GM21723 (cell line): ENCODE results near the gene PPFIA4.

Source experiments
- ATAC-seq: cut with Tn5 transposase; IDR thresholded peaks from one replicate; pipeline ENCODE4 v1.9.1; 2021; ENCODE audit warnings: mild to moderate bottlenecking, moderate library complexity; ENCODE audit not compliant: unreplicated experiment

Gene PPFIA4

DNA sequence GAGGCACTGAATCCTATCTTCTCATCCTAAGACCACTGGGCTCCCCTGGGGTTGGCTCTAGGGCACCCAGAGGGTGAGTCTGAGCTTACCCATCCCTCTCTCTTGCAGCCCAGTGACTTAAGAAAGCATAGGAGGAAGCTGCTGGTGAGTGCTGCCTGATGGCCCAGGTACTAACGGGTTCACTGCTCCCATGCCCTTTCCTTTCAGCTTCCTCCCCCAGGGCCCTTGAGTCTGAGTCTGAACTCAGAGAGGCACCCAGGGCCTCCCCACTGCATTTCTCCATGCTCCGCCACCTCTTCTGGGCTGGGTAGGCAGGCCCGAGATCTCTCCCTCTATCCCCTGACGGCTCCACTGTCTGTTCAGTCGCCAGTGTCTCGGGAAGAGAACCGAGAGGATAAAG, 29.7 kb downstream of the PPFIA4 start:
- no peak for ATAC-seq

DNA sequence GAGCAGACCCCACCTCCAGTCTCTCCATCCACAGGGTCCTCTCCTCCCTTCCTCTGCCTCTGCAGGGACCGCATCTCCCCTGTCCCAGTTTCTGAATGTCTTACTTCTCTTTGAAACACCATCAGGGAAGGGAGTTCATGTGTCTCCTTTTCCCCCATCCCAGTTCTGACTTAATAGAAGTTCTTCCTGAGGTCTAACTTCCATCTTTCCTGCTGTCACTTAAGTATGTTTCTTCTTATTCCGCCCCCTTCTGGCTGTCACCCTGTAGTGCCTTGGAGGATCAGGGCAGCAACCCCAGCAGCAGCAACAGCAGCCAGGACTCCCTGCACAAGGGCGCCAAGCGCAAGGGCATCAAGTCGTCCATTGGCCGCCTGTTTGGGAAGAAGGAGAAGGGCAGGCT, 30.2 kb downstream of the PPFIA4 start:
- ATAC-seq, result no peak

DNA sequence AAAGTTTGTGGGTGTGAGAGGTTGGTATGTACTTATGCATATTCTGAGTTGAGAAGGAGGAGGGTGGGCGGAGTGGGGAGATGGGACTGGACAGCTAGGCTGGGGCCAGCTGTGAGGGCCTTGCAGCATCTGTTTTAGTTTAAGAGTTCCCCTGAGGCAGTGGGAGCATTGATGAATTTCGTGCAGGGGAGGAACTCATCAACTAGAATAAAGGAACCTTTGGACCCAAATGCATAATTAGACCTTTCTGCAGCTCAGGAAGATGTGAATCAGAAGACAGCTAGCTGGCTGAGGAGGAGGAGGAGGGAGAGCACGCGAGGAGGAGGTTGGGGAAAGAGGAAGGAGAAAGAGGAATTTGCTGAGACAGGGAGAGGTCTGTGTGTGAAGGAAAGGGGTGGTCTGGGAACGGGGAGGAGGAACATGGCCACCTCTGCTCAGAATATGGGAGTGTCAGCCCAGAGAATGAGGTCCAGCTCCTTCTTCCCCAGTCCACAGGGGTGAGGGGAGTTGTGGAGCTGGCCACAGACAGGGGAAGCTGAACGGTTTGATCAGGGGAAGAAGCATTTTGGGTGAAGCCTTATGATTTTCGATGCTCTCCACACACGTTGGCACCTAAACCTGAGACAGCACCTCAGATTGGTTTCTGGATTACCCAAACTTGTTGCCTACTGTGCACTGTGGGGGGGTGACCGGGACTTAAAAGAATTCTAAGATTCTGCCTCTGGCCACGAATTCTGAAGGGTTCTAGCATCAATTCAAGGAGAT, 31.8 kb downstream of the PPFIA4 start:
- no peak for ATAC-seq

DNA sequence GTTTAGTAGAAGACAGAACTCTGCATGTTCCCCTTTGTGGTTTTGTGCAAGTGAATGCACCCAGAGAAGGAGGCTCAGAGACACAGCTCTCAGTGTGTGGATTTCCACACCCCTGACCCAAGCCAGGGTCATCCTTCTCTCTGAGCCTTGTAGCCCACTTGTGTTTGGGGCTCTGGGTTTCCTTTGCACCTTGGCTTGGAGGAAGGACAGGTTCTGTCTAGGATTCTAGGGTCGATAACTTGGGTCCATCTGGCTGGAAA, 32.3 kb downstream of the PPFIA4 start:
- no peak for ATAC-seq

DNA sequence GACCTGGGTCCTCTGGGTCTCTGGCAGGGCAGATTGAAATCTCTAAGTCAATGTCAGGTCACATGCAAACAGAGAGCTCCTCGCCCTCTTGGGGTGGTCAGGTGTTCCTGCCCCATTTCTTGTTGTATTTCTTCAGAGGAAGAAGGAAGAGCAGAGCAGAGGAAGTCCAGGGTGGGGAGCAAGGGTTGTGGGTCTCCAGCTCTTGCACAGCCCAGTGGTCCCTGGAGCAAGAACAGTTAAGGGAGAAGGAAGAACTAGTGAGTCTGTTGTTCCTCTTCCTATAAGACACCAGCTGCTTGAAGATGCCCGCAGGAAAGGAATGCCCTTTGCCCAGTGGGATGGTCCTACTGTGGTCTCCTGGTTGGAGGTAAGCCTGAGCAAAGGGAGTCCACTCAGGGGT, 33.2 kb downstream of the PPFIA4 start:
- no peak for ATAC-seq

DNA sequence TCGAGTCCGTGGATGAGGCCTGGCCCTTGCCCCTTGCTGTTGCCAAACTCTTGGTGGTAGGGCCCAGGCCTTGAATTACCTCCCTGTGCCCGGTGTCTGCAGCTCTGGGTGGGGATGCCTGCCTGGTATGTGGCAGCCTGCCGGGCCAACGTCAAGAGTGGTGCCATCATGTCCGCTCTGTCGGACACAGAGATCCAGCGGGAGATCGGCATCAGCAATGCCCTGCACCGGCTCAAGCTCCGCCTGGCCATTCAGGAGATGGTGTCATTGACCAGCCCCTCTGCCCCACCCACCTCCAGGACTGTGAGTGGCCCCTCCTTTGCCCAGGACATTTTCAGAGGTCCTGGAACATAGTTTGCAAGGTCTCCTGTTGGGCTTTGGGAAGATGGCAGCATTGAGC, 33.8 kb downstream of the PPFIA4 start:
- no peak for ATAC-seq

DNA sequence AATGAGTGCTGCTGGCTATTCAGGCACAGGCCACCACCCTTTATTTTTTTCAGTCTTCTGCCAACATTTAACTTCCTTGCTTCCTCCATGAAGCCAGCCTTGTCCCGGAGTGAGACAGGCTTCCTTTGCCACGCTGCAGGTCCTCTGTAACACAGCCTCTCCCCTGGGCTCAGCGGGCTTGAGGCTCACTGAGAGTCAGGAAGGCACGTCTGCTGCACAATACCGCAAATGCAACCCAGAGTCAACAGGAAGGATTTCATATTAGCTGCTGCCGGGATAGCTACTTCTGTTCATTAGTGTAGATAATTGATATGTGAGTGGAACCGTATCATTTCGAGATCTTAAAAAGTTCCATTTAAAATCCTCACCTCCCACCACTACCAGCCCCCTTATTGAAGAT, 37.0 kb downstream of the PPFIA4 start:
- ATAC-seq, result no peak

DNA sequence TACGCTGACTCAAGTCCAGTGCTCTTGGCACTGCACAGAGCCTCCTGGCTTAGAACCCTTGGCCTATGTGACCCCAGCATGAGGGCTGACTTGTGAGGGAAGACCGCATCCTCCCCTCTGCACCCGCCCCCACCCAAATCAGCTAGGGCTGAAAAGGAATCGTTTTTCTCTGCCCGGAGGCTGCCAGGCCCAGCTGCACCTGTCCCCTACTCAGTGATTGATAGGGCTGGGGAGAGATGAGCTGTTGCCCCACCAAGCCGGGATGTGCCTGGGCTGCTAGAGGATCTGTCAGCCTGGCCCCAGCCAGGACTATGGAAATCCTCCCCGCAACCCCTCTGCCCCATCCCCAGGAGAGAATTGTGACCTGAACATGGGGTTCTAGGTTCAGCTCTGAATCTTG, 38.9 kb downstream of the PPFIA4 start:
- ATAC-seq, result no peak

DNA sequence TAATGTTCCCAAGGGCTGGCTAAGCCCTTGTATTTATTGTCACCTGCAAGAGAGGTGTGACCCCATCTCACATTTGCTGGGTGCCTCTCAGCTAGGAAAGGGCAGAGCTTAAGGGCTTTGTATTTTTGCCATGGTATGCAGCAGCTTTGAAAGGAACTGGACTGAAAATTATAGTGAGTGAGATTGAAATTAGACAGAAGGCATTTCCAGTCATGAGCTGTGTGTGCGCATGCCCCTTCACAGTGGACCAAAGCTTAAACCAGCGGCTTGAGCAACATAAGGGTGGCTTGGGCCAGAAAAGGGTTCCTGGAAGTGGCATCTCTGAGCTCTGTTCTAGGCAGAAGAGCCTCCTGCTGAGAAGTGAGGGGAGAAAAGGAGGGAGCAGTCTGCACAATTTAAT, 39.7 kb downstream of the PPFIA4 start:
- no peak for ATAC-seq

DNA sequence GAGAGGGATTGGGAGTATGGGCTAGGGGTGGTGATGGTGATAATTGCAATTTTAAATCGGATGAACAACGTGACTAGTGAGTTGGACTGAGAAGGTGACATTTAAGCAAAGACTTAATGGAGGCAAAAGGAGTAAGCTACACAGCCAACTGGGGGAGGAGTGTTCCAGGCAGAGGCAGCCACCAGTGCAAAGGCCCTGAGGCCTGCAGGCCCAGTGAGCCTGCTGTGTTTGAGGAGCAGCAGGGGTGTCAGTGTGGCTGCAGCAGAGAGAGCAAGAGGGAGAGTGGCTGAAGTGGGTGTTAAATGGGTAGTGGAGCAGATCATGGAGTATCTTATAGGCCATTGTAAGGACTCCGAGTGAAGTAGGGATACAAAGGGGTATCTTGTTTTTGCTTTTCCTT, 40.7 kb downstream of the PPFIA4 start:
- ATAC-seq, result no peak

DNA sequence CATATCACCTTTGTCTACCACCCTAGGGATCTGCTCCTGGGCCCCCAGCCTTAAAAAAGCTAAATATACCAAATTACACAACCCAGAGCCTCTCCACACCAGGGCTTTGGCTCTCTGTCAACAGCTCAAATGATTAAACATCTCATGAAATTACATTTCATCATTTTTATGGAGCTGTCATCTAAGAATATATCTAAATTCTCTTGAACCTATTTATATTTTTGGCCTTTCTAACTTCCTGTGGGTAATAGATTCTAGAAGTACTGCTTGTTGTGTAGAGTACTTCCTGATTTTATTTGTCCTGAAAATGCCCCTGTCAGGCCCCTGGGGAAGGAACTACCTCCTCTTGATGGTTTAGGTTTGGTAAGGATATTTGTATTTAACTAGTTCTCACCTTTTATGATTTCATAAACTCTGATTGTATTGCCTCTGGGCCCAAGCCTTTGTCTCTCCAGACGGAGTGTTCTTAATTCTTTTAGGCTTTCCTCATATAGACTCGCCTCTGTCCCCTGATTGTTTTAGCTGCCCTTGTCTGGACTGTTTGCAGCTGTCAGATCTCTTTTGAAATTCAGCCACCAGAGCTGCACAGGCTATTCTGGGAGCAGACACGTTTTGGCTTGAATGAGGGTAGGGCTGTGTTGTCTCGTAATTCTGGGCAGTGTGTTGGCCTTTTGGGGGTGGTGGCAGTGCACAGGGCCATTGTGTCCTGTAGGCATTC, 42.9 kb downstream of the PPFIA4 start:
- ATAC-seq, result no peak

DNA sequence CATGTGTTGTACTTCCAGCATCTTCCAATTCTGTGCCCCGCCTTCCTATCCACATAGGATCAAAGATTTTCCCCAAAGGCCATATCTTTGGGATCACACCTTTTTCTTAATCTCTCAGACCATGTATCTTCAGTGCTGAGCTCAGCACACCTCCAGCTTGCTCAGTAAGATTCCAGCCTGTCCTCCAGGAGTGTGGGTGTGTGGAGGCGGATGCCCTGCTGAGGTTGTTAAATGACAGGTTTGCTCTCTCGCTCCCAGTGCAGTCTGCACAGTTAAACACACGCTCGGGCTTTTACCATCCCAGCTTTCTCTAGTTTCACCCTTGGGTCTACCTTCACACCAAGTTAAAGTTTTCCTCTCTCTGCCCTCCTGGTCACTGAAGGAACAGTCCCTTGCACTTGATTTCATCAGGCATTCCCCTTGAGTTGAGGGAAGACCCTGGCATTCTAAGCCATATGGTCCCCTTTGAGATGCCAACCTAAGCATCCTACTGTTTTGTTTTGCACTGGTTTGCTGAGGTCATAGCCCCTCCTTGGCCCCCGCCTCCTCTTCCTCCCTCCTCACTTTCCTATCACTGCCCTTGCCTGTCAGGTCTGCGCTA, 45.8 kb downstream of the PPFIA4 start:
- no peak for ATAC-seq

DNA sequence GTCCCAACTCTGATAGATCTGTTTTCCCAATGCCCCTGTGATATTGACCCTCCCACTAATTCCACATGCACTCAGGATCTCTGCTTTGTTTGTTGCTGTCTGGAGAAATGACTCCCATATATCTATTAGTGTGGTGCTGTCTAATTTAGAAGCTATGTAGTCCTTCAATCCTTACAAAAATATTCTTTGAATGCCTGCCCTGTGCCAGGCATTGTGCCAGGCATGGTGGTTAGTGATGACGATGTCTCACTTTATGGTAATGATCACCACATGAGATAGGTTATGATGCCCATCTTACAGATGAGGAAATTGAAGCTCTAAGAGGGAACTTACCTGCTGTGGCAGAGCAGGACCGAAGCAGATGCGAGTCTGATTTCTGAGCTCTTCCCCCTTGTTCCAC, 46.6 kb downstream of the PPFIA4 start:
- no peak for ATAC-seq

DNA sequence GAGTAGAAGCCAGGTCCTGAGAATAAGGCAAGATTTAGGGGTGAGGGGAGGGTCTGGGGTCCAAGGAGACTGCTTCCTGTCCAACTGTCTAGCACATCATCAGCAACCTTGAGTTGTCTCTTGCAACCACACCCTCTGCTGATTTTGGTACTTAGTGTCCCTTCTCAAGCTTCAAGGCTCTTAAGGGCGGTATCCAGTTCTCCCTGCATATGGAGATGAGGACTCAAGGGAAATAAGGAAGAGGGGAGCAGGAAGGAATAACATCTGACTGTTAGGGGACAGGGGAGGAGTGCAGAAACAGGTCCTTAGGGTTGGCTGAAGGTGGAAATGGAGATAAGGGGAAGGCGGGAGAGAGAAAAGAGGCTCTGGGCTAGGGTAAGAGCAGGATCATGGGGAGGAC, 47.2 kb downstream of the PPFIA4 start:
- ATAC-seq, result no peak

DNA sequence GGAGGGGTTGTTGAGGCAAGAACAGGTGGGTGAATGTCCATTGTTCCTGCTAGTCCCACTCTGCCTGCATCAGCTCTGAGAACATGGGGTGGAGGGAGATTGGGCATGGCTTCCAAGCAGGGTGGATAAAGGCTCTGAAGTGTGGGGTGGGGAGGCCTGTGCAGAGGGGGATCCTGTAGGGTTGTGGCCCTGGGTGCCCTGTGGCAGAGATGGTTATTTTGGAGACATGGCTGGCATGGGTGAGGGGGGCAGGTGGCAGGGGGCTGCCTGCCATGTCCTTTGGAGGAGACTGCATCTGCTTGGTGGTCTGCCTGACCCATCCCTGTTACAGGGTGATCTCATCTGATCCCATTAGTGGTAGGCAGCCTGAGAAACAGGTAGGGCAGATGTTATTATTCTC, 48.3 kb downstream of the PPFIA4 start:
- no peak for ATAC-seq

DNA sequence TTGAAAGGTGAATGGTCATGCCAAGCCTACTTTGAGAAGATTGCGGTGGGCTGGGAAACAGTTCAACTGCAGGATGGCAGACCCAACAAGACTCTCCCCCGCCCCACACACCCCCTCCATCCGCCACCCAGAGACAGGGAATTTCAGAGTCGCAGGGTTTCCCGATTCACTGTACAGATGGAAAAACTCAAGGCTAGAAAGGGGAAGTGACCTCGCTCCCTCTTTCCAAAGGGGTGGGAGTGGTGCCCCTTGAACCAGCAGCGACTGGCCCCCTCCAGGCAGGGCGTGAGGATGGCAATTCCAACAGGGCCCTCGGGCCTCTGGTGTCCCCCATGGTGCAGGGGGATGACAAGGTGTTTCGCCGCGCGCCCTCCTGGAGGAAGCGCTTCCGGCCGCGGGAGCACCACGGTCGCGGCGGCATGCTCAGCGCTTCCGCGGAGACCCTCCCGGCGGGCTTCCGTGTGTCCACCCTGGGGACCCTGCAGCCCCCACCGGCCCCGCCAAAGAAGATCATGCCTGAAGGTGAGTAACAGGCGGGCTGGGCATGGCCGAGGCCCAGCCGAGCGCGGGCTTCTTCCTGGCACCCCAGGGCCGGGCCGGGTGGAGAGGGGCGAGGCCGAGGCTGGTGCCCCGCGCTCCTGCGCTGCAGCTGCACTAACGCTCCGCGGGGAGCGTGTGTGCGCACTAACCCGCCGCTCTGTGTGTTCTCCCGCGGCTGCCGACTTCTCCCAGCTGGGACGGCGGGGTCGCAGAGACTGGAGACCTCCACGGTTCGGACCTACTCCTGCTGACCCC, 49.1 kb downstream of the PPFIA4 start:
- no peak for ATAC-seq

DNA sequence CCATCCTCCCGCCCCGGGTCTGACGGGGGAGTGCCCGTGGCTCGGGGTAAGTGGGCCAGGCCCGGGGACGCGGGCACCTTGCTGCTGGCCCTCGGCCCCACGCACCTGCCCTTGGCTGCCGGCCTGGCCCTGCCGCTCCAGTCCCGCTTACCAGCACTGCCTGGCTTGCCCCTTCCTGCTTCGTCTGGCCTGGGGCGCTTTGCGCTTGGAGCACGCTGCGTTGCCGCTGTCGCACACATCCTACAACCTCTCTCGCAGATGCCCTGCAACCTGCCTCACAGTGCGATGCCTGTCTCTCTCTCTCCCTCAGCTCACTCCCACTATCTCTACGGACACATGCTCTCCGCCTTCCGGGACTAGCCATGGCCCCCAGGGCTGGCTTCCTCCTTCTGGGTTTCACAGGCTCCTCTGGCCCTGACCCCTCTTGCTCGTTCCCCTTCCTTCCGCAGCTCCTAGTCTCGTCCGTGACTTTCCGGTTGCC, 49.8 kb downstream of the PPFIA4 start:
- no peak for ATAC-seq

DNA sequence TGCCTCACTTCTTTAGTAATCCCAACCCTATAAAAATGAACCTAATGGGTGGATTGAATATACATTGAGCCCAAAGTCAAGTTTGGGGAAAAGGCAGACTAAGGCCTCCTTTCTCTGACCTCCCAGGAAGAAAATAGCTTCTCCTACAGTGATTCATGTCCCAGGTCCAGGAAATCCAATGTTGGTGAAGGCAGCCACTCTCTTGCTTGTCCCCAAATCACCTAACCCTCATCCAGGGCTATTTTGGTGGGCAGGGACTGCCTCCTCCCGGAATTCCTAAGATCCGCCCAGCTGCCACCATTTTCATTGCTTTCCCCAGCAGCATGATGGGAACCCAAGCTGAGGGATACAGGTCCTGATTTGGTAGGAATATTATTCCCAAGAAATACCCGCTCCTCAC, 51.1 kb downstream of the PPFIA4 start:
- no peak for ATAC-seq

DNA sequence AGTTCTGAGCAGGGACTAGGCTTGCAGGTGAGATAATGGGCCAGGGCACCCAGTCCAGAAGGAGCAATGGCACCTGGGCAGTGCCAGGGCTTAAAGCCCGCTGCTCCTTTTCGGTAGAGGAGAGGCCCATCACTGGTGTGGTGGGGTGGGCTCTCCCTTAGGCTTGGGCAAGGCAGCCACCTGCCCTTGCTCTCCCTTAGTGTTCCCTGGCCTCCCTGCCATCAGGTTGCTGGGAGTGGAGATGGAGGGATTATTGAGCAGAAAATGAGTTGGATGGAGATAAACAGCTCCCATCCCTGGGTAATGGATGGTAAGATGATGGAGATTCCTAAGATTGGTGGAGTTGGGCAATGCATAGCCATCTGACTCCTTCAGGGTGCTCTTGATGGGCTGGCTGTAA, 51.7 kb downstream of the PPFIA4 start:
- no peak for ATAC-seq

DNA sequence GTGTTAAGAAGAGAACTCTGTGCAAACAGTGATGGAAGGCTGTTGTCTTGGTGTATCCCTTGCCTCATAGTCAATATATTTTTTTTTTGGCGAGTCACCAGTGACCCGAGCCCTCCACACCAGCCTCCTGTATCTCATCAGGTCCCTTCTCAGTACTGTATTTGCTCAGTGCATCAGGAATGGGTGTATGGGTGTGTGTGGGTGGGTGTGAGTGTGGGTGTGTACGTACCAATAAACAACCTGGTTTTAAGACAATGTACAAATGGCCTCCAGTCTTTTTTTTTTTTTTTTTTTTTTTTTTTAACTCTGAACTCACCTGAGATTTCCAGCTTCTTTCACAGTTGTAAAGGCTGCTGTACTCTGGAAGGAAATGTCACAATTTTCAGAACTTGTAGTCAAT, 52.2 kb downstream of the PPFIA4 start:
- no peak for ATAC-seq

DNA sequence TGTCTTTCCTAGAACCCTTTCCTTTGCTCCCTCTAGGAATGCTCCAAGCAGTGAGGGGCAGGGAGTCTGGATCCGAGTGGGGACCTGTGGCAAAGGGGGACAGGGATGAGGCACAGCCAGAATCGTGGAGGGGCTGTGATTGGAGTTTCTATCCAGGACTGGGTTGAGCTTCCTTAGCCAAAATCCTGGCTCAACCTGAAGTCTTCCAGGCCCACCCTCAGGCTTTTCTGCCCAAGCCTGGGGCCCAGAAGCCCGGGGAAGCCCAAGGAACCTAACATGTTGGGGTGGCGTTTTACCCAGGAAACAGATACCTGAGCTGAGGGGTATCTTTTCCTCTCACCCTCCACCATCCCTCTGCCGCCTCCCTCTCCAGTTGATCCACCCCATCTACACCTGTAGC, 54.2 kb downstream of the PPFIA4 start:
- no peak for ATAC-seq
